Left hindlimb (tissue), 1 donor: ENCODE results near the gene ETS2.
"Not testable (repeated sequence)": the region's sequence is repeated elsewhere in the genome, so short reads cannot be mapped to it uniquely, and the experiment has no call there.

Experiments
- DNase-seq: peaks from one replicate; pipeline ENCODE4 v3.0.0-alpha.2; 2018

ETS2 gene

DNA sequence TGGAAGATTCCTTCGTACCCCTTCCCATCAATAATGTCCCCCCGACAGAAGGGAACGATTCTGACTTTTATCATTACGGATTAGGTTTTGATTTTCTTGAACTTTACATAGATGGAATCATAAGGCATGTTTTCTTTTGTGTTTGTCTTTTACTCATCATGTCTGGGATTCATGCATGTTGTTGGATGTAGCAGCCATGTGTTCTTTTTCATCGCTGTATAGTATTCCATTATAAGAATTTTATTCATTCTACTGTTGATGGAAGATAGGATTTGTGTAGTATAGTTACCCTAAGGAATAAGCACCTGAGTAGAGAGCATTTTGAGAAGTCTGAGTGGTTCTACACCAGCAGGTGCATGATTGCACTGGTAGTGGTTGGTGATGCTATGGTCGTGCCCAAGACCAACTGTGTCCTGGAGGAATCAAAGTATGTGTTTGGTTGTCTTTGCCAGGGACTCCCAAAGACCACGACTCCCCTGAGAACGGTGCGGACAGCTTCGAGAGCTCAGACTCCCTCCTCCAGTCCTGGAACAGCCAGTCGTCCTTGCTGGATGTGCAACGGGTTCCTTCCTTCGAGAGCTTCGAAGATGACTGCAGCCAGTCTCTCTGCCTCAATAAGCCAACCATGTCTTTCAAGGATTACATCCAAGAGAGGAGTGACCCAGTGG, 13.5 kb downstream of the ETS2 start:
- no peak for DNase-seq

GRCh38 chr21:38819719-38820159, 14.0 kb downstream of the ETS2 start:
- DNase-seq: no peak

- DNase-seq: no peak
These were observed 14.9 kb downstream of the ETS2 start for GRCh38 chr21:38820471-38821239.

- DNase-seq: no peak
These were observed 15.5 kb downstream of the ETS2 start for GRCh38 chr21:38821248-38821647.

GRCh38 chr21:38821959-38822682, 16.4 kb downstream of the ETS2 start:
- DNase-seq: no peak

GRCh38 chr21:38822778-38823238, 17.1 kb downstream of the ETS2 start:
- no peak for DNase-seq

- DNase-seq: no peak
These were observed 18.0 kb downstream of the ETS2 start for GRCh38 chr21:38823737-38824123.

DNA sequence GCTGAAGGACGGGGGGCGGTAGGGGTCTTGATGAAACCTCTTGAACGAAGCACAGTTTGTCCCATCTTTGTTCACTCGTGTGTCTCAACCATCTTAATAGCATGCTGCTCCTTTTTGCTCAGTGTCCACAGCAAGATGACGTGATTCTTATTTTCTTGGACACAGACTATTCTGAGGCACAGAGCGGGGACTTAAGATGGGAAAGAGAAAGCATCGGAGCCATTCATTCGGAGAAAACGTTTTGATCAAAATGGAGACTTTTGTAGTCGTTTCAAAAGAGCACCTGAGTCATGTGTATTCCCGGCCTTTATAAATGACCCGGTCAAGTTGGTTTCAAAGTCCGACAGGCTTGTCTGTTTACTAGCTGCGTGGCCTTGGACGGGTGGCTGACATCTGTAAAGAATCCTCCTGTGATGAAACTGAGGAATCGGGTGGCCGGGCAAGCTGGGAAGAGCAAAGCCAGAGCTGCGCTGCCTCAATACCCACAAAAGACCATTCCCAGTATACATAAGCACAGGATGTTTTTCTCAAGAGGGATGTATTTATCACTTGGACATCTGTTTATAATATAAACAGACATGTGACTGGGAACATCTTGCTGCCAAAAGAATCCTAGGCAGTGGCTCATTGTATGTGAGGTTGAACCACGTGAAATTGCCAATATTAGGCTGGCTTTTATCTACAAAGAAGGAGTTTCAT, 18.5 kb downstream of the ETS2 start:
- no peak for DNase-seq

- DNase-seq: no peak
These were observed 19.5 kb downstream of the ETS2 start for GRCh38 chr21:38825269-38825668.

DNA sequence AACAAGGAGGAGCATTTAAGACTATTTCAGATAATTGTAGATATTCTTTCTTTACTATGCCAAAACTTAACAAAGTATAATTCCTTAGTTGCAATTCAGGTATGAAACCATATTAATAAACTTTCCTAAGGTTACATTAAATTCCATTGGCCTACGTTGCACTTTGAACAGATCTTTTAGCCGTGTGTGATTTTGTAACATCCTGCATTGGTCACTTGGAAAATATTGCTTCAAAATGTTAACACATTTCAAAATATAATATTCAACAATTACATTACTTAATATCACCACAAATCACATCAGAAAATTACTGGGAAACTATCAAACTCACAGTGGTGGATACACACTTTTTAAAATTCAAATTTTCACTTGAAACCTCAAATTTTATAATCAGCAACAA, 20.2 kb downstream of the ETS2 start:
- DNase-seq: no peak

- DNase-seq: not testable (repeated sequence)
These were observed 22.4 kb downstream of the ETS2 start for GRCh38 chr21:38828111-38828510.

DNA sequence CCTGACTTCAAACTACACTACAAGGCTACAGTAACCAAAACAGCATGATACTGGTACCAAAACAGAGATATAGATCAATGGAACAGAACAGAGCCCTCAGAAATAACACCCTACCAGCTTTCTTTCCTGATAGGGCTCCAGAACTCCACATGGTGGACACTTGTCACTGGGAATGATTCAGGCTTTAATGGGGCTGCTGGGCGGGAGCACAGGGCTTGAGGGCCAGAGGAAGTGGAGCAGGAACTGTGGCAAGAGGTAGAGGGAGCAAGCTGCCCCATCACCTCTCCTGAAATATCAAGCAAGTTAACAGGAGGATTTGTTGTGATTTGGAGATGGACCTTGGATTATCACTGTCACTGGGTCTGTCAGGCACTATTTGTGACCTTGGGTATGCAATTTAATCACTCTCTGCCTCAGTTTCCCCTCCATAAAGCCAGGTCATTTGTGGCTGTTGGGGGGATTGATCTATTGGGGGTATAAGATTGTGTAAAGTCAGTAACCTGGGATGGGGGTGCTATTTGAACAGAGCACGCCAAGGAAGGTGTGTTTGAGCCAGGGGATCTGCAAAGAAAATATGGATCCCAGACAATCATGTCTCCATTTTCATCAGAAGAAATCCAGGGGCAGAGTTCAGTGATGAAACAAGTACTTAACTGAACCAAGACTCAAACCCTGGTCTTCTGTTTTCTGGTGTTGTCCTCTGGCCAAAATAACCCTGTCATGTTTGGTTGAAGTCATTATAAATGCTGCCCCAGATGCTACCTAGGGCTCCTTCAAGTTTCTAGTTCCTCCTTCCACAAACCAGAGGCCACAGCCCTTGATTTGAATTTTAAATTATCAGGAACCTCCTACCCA, 25.2 kb downstream of the ETS2 start:
- DNase-seq: no peak

GRCh38 chr21:38831526-38832467, 26.1 kb downstream of the ETS2 start:
- DNase-seq: no peak

- DNase-seq: no peak
These were observed 26.9 kb downstream of the ETS2 start for GRCh38 chr21:38832664-38833063.

DNA sequence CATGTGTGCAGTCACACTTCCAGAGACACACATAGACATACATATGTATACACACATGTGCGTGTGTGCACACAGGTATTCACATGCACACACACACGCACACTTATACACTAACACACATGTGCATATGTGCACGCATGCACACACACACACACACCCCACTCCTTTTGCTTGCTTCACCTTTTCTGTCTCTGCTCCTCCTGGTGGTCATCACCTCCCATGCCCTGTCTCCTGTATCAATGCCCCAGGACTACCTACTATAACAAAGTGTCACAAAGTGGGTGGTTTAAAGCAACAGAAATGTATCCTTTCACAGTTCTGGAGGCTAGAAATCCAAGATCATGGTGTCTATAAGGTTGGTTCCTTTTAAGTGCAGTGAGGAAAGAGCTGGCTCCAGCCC, 27.4 kb downstream of the ETS2 start:
- DNase-seq: no peak

DNA sequence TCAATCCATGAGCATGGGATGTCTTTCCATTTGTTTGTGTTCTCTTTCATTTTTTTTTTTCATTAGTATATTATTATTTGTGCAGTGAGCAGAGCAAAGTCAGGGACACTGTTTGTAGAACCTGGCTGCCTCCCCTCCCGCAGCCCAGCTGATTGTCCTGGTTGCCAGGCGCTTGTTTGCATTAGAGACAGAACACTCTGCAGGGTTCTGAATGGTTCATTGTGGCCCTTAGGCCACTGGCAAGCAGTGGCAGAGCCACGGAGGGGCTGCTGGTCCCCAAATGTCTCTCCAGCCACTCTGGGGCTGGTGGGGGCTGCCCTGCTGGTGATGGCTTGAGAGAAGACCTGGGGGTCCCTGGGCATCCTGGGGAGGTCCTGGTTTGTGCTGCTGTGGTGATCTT, 29.0 kb downstream of the ETS2 start:
- DNase-seq: no peak

DNA sequence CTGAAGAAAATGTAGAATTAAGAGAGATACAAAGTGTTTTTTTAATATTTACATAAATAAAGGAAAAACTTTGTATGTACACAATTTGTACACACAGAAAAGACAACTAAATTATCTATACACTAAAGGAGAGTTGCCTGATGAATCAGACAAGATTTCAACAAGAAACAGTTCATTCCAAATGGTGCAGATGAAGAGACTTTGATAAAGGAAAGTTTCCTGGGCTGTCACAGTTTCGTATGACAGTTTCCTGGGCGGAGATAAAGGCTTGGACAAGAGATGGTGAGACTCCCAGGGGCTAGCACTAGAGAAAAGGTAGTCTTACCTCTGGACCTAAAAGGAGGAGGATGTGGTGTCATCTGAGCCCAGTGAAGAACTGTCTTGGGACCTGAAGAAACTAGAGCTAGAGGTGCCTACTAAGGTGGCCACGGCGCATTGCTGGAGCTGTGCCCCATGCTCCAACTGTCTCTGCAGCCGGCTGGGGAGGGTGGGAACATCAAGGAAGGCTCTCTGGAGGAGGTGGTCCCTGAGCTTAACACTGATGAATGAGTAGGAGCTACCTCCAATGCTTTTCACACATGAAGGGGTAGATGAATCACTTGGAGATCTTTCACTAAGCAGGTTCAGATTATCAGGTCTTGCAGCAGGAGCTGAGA, 32.2 kb downstream of the ETS2 start:
- no peak for DNase-seq

DNA sequence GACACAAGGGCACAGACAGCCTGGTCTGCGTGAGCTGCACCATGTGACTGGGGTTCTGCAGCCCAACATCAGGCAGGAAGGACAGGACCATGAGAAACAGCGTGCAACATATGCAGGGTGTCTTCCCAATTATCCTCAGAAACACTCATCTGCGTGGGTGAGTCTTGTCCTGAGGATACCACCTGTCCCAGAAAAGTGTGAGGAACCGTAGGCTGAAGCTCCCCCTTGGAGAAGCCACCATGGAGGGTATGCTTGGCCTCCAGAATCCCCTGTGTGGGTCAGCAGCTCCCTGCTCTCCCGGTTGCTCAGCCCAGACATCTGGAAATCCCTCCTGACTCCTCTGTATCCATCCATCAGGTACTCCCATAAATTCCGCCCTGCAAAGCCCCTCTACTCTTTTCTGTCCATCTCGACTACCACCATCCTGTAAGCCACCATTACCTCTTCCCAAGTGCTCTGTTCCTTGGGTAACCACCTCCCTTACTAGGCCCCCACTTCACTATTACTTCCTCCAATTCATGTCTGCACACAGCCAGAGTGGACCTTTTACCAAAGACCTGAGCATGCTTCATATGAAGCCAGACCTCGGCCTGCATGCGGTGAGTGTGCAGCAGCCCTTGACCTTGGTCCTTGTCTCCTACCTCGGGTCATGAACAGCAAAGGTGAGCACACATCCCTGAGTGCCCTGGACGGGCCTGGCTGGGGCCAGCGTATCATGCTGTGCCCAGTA, 33.0 kb downstream of the ETS2 start:
- no peak for DNase-seq
